Measurements from ENCODE around the gene ACADSB. TPM values are rescaled to one million over a fixed set of nuclear protein-coding genes. Genes with fewer than 3 reads are reported as not detected.

ACADSB gene
- total RNA-seq, 1 donor from 2014 or later = 22.4 TPM

GRCh38 chr10:123017421-123018165, 8.8 kb downstream of the ACADSB start:
- H3K27me3 Mint-ChIP-seq = no peaks in the 10 kb centered on the region
- peaks cover 23% of the 10 kb centered on the region for H3K4me1 Mint-ChIP-seq (ENCODE audit: low read depth)
- H3K9me3 Mint-ChIP-seq (ENCODE audit: low read depth) = peaks cover 3% of the 10 kb centered on the region
- TF ChIP-seq CTCF (IDR thresholded peaks at IDR 0.05; ENCODE audit: unreplicated experiment) = no peak
- no peak for DNase-seq (ENCODE audit: low spot score, unreplicated experiment)
- H3K4me3 Mint-ChIP-seq (ENCODE audit: low read depth) = no peak overlapping the region
- no peak overlapping the region for H3K27ac Mint-ChIP-seq
- peaks cover 7% of the 10 kb centered on the region for H3K36me3 Mint-ChIP-seq (ENCODE audit: insufficient read depth)

GRCh38 chr10:123018531-123018930, 9.7 kb downstream of the ACADSB start:
- Mint-ChIP-seq H3K27ac (no peak overlapping the region), H3K27me3 (no peaks in the 10 kb centered on the region)

GRCh38 chr10:123019264-123019663, 10.5 kb downstream of the ACADSB start:
- Mint-ChIP-seq H3K4me1 (ENCODE audit: low read depth) (peaks cover 23% of the 10 kb centered on the region), H3K27me3 (no peaks in the 10 kb centered on the region), H3K27ac (no peak overlapping the region), H3K4me3 (ENCODE audit: low read depth) (no peak overlapping the region), H3K9me3 (ENCODE audit: low read depth) (peaks cover 3% of the 10 kb centered on the region), H3K36me3 (ENCODE audit: insufficient read depth) (peaks cover 3% of the 10 kb centered on the region)
- DNase-seq (ENCODE audit: low spot score, unreplicated experiment) = no peak
- no peak for TF ChIP-seq CTCF (IDR thresholded peaks at IDR 0.05; ENCODE audit: unreplicated experiment)

More at GRCh38 chr10:123018531-123018930, 9.7 kb downstream of the ACADSB start:
- Mint-ChIP-seq H3K36me3 (ENCODE audit: insufficient read depth) (peaks cover 4% of the 10 kb centered on the region), H3K4me1 (ENCODE audit: low read depth) (peaks cover 23% of the 10 kb centered on the region), H3K9me3 (ENCODE audit: low read depth) (peaks cover 3% of the 10 kb centered on the region), H3K4me3 (ENCODE audit: low read depth) (no peak overlapping the region)
- no peak for DNase-seq (ENCODE audit: low spot score, unreplicated experiment)
- TF ChIP-seq CTCF (IDR thresholded peaks at IDR 0.05; ENCODE audit: unreplicated experiment) = no peak

GRCh38 chr10:123019941-123020703, 11.3 kb downstream of the ACADSB start:
- Mint-ChIP-seq H3K4me1 (ENCODE audit: low read depth) (peaks cover 23% of the 10 kb centered on the region), H3K4me3 (ENCODE audit: low read depth) (no peak overlapping the region), H3K27me3 (no peaks in the 10 kb centered on the region), H3K9me3 (ENCODE audit: low read depth) (peaks cover 3% of the 10 kb centered on the region), H3K36me3 (ENCODE audit: insufficient read depth) (peaks cover 3% of the 10 kb centered on the region), H3K27ac (no peak overlapping the region)
- no peak for TF ChIP-seq CTCF (IDR thresholded peaks at IDR 0.05; ENCODE audit: unreplicated experiment)
- DNase-seq (ENCODE audit: low spot score, unreplicated experiment) = no peak

- no peaks in the 10 kb centered on the region for H3K27me3 Mint-ChIP-seq
- peak; percentile 50 for TF ChIP-seq CTCF (IDR thresholded peaks at IDR 0.05; ENCODE audit: unreplicated experiment)
- no peak overlapping the region for H3K27ac Mint-ChIP-seq
- no peak for DNase-seq (ENCODE audit: low spot score, unreplicated experiment)
- no peak overlapping the region for H3K4me3 Mint-ChIP-seq (ENCODE audit: low read depth)
- peaks cover 27% of the 10 kb centered on the region for H3K4me1 Mint-ChIP-seq (ENCODE audit: low read depth)
- peaks cover 3% of the 10 kb centered on the region for H3K9me3 Mint-ChIP-seq (ENCODE audit: low read depth)
- peaks cover 3% of the 10 kb centered on the region for H3K36me3 Mint-ChIP-seq (ENCODE audit: insufficient read depth)
Observed at GRCh38 chr10:123021517-123021916, 12.7 kb downstream of the ACADSB start.

Measured in progenitor cell of endocrine pancreas (in vitro differentiated cells).